ACC112 (cell line): ENCODE results near the gene ARFGAP3.

Source experiments
- H2AFZ ChIP-seq: fragments of 200-600 bp; sonication (generic); one replicate; pipeline ENCODE4 v1.6.0; 2017; ENCODE audit warnings: antibody characterized with exemption, low read length; ENCODE audit not compliant: unreplicated experiment
- H3K27ac ChIP-seq: fragments of 200-600 bp; sonication (generic); 2 replicates; pipeline ENCODE4 v1.5.1; 2014; ENCODE audit warnings: low read depth, mild to moderate bottlenecking, antibody characterized with exemption, low read length, moderate library complexity
- H3K27me3 ChIP-seq: fragments of 200-600 bp; sonication (generic); 2 replicates; pipeline ENCODE4 v1.6.1; 2014; ENCODE audit warnings: mild to moderate bottlenecking, antibody characterized with exemption, low read length, moderate library complexity, mixed read lengths; ENCODE audit not compliant: insufficient read depth
- H3K36me3 ChIP-seq: fragments of 200-600 bp; sonication (generic); 2 replicates; pipeline ENCODE4 v1.6.1; 2016; ENCODE audit warnings: mild to moderate bottlenecking, antibody characterized with exemption, low read length, moderate library complexity, mixed read lengths; ENCODE audit not compliant: insufficient read depth
- H3K4me1 ChIP-seq: fragments of 200-600 bp; sonication (generic); one replicate; pipeline ENCODE4 v1.6.1; 2016; ENCODE audit warnings: low read length, mixed read lengths; ENCODE audit not compliant: insufficient read depth, unreplicated experiment, control insufficient read depth
- H3K4me3 ChIP-seq: fragments of 200-600 bp; sonication (generic); 2 replicates; pipeline ENCODE4 v1.5.1; 2014; ENCODE audit warnings: mild to moderate bottlenecking, low read depth, low read length
- H3K79me2 ChIP-seq: fragments of 200-600 bp; sonication (generic); one replicate; pipeline ENCODE4 v1.6.0; 2016; ENCODE audit warnings: low read length; ENCODE audit not compliant: control insufficient read depth, unreplicated experiment, insufficient read depth

Gene ARFGAP3

GRCh38 chr22:42793848-42794405 lies 63.1 kb downstream of the ARFGAP3 start:
- no peaks in the 10 kb centered on the region for H3K36me3 ChIP-seq
- H3K27ac ChIP-seq = no peak overlapping the region
- no peaks in the 10 kb centered on the region for H3K4me1 ChIP-seq
- H3K4me3 ChIP-seq = no peak overlapping the region
- no peak overlapping the region for H2AFZ ChIP-seq
- H3K79me2 ChIP-seq = no peaks in the 10 kb centered on the region
- no peaks in the 10 kb centered on the region for H3K27me3 ChIP-seq

GRCh38 chr22:42792909-42793847 lies 63.9 kb downstream of the ARFGAP3 start:
- H3K4me3 ChIP-seq = no peak overlapping the region
- H3K36me3 ChIP-seq = no peaks in the 10 kb centered on the region
- H3K4me1 ChIP-seq = no peaks in the 10 kb centered on the region
- H3K79me2 ChIP-seq = no peaks in the 10 kb centered on the region
- H3K27ac ChIP-seq = no peak overlapping the region
- H3K27me3 ChIP-seq = no peaks in the 10 kb centered on the region
- H2AFZ ChIP-seq = no peak overlapping the region

- Histone ChIP-seq H3K4me3 (no peak overlapping the region), H2AFZ (no peak overlapping the region), H3K27me3 (no peaks in the 10 kb centered on the region), H3K36me3 (no peaks in the 10 kb centered on the region), H3K79me2 (no peaks in the 10 kb centered on the region), H3K4me1 (no peaks in the 10 kb centered on the region), H3K27ac (no peak overlapping the region)
Measured at GRCh38 chr22:42792453-42792908, 64.6 kb downstream of the ARFGAP3 start.

GRCh38 chr22:42791721-42792452 lies 65.2 kb downstream of the ARFGAP3 start:
- H2AFZ ChIP-seq = no peak overlapping the region
- no peak overlapping the region for H3K27ac ChIP-seq

GRCh38 chr22:42788466-42788865 lies 68.6 kb downstream of the ARFGAP3 start:
- H3K36me3 ChIP-seq = no peaks in the 10 kb centered on the region
- no peak overlapping the region for H3K27ac ChIP-seq
- no peak overlapping the region for H2AFZ ChIP-seq
- no peaks in the 10 kb centered on the region for H3K4me1 ChIP-seq
- no peaks in the 10 kb centered on the region for H3K79me2 ChIP-seq
- H3K27me3 ChIP-seq = no peaks in the 10 kb centered on the region
- no peak overlapping the region for H3K4me3 ChIP-seq

More at GRCh38 chr22:42791721-42792452, 65.2 kb downstream of the ARFGAP3 start:
- H3K4me3 ChIP-seq = no peak overlapping the region
- no peaks in the 10 kb centered on the region for H3K79me2 ChIP-seq
- no peaks in the 10 kb centered on the region for H3K4me1 ChIP-seq
- H3K27me3 ChIP-seq = no peaks in the 10 kb centered on the region
- no peaks in the 10 kb centered on the region for H3K36me3 ChIP-seq

GRCh38 chr22:42788021-42788420 lies 69.1 kb downstream of the ARFGAP3 start:
- Histone ChIP-seq H3K79me2 (no peaks in the 10 kb centered on the region), H3K27me3 (no peaks in the 10 kb centered on the region), H3K36me3 (no peaks in the 10 kb centered on the region), H2AFZ (no peak overlapping the region), H3K4me1 (no peaks in the 10 kb centered on the region), H3K27ac (no peak overlapping the region), H3K4me3 (no peak overlapping the region)

- Histone ChIP-seq H3K4me1 (no peaks in the 10 kb centered on the region), H3K36me3 (no peaks in the 10 kb centered on the region), H3K4me3 (no peak overlapping the region), H3K79me2 (no peaks in the 10 kb centered on the region), H3K27me3 (no peaks in the 10 kb centered on the region), H3K27ac (no peak overlapping the region), H2AFZ (no peak overlapping the region)
Measured at GRCh38 chr22:42787357-42787736, 69.7 kb downstream of the ARFGAP3 start.

GRCh38 chr22:42786606-42787356 lies 70.3 kb downstream of the ARFGAP3 start:
- Histone ChIP-seq H3K79me2 (no peaks in the 10 kb centered on the region), H2AFZ (no peak overlapping the region), H3K27ac (no peak overlapping the region), H3K4me3 (no peak overlapping the region), H3K27me3 (no peaks in the 10 kb centered on the region), H3K36me3 (no peaks in the 10 kb centered on the region), H3K4me1 (no peaks in the 10 kb centered on the region)

GRCh38 chr22:42785706-42786499 lies 71.2 kb downstream of the ARFGAP3 start:
- no peaks in the 10 kb centered on the region for H3K27me3 ChIP-seq
- no peaks in the 10 kb centered on the region for H3K4me1 ChIP-seq
- H2AFZ ChIP-seq = no peak overlapping the region
- no peaks in the 10 kb centered on the region for H3K36me3 ChIP-seq
- no peak overlapping the region for H3K27ac ChIP-seq
- H3K79me2 ChIP-seq = no peaks in the 10 kb centered on the region
- no peak overlapping the region for H3K4me3 ChIP-seq
